HG03060 (cell line): ENCODE data around the gene KLHL6.
"Not testable (repeated sequence)": the region's sequence is repeated elsewhere in the genome, so short reads cannot be mapped to it uniquely, and the experiment has no call there.

ENCODE experiments used
- ATAC-seq: cut with Tn5 transposase; IDR thresholded peaks from one replicate; pipeline ENCODE4 v1.9.1; 2021; ENCODE audit warnings: low read depth, moderate number of reproducible peaks; ENCODE audit not compliant: unreplicated experiment

Gene KLHL6

DNA sequence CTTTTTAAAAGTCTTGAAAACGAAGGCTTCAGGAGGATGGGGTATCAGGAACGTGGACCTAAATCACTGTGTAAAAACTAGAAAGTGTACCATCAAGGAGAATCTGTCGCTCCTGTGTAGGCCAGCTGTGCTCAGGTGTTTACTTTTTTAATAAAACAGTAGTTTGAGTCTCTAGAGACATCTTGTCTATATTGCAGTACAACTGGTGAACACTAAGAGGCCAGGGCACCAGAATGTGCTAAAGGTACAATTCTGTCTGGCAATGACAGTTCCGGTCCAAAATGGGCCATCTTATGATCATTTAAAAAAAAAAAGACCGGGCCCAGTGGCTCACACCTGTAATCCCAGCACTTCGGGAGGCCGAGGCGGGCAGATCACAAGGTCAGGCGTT lies 65.3 kb downstream of the KLHL6 start:
- no peak for ATAC-seq

DNA sequence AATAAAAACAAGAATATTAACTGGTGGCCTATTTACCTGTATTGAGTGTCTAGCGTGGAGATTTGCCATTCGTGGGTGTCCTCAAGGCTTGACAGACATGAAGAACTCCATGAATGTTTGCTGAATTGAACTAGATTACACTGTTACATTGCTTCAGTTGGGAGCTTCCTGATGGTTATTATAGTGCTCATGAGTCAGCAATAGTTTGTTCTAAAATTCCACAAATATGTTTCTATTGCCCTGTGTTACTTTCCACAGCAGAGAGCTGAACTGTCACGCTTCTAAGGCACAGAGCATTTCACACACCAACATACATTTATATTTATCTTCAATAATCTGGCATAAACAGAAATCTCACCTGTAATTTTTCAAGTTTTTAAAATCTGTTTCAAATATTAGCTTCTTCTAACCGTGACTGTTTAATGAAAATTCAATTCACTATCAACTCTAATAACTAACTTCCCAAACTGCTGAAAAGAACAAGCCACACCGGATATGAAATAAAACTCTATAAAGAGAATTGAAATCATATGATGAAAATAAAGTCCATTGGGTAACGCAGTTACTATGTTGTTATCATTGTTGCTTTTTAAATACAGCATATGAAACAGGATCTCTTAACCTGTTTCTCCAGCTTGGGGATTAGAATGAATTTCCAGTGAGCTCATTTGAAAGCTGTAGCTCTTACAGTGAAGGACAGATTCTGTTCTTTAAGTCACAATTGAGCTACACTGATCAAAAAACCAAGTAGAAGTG lies 65.9 kb downstream of the KLHL6 start:
- ATAC-seq: no peak

- no peak for ATAC-seq
These were observed 67.2 kb downstream of the KLHL6 start for GRCh38 chr3:183488343-183488742.

DNA sequence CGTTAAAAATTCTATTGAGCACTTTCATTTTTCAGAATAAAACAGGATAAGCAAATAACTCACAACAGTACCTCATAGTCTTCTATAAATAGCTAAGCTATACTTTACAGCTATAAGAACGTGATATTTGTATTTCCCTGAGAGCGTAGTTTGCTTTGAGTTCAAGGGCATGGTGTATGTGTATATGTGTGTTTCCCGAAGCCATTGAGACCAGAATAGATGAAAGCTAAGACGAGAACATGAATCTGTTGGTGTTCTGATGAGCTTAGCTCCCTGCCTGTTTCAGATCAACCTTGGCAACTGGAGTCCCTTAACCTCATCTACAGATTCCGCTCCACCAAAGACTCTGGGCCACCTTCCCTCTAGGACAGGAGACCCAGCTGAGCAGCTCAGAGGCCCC lies 67.6 kb downstream of the KLHL6 start:
- no peak for ATAC-seq

- ATAC-seq: no peak
These were observed 68.5 kb downstream of the KLHL6 start for GRCh38 chr3:183487016-183487415.

DNA sequence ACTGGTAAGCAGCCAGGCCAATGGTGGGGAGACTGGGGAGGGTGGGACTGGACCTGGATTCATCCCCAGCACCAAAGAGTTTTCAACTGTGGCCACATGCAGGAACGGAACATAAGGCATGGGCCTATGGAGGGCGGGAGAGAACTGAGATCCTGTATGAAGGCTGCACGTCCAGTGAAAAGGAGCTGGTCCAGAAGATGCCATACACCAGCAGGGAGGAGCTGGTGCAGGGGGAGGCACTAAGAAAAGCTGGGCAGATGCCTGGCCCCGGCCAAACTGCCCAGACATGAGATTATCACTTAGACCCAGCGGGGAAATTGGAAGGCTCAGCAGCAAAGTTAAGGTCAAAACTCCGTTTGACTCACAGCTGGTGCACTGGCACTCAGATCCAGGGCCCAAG lies 69.0 kb downstream of the KLHL6 start:
- ATAC-seq: no peak

DNA sequence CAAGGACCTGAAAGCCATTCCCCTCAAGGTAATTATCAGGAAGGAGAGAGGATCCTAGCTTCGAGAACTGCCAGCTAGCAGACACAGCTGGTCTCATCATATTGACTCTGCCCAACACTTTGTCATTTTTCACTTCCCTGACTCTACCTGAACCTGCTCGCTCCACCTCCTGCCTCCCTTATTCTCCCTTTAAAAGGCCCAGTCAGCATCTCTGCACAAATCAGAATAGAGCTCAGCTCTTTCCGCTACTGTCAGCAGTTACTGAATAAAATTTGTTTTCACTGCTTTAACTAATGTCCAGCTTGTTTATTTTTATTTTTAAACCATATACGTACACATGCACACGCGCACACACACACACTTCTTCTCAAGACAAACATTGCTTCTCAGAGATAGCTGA lies 69.9 kb downstream of the KLHL6 start:
- no peak for ATAC-seq

GRCh38 chr3:183485093-183485492 lies 70.4 kb downstream of the KLHL6 start:
- no peak for ATAC-seq

- no peak for ATAC-seq
These were observed 71.0 kb downstream of the KLHL6 start for GRCh38 chr3:183484431-183485075.

DNA sequence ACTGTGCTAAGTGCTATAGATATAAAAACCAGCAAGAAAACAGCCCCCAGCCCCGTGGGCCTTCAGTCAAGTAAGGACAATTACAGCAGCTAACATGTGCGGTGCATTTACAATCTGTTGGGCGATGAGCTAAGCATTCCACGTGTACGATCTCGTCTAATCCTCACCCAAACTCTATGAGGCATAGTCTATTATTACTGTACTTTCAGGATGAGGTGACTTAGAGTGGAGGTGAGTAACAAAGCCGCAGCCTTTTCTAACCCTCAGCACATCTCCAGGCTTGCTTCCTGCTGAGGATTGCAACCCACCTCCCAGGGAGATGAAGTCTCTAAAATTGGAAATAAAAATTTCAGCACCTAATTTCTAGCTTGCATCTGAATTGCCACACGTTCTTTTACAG lies 73.9 kb downstream of the KLHL6 start:
- no peak for ATAC-seq

GRCh38 chr3:183478501-183478900 lies 77.0 kb downstream of the KLHL6 start:
- no peak for ATAC-seq

DNA sequence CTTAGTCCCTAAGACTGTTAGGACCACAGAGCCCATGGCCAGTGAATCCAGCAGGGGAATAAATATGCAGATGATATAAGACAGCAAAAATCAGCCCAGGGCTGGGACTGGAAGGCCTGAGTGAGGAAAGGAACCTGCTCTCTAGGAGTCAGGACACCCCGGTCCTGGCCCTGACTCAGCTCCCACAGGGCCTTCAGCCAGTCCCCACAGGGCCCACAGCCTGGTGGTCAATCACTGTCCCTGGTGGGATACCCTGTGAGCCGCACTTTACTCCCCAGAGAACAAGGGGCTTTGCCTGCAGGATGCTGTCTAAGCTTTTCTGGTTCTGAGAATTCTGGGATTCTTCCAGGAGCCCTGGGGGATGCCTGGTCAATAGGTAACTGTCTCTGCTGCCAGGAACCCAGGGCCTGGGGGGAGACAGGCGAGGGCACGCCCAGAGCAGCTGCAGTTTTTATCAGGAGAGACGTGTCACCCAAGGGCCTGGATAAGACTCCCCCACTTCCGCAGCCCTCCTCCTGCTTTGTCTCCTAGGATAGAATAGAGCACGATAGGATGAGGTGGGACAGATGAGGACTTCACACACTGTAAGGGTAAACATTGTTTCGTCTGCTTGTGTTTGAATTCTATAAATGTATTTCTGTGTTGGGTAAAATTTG lies 77.6 kb downstream of the KLHL6 start:
- no peak for ATAC-seq

GRCh38 chr3:183475764-183476162 lies 79.7 kb downstream of the KLHL6 start:
- not testable (repeated sequence) for ATAC-seq

DNA sequence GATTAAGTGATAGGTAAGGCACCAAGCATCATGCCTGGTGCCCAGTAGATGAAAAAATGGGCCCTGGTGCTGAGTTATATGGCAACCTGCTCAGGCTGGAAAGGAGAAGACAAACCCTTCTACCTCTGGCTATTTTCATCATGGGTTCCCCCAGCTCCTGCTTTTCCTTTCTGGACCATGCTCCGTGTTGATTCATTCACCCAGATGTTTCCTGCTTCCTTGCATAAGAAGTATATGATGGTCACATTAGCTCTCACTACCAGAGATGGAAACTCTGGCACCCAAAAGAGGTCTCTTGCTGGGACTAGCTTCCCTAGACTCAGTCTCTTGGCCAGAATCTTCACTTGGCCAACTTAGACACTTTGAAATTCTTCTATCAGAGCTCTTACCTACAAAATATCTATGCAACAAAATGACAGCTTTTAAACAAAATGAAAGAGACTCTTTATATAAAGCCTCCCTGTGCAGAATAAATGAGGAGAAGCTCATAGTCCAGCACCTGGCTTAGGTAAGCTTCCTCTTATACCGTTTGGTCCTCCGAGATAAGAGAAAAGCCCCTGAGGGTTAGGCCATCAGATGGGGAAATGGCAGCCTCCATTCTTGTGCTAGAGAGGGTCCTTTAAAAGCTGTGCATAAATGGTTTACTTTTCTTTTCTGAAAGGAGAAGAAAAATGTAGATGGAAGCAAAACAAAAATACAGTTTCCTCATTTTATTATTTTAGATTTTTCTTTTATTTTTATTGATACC lies 80.3 kb downstream of the KLHL6 start:
- no peak for ATAC-seq

DNA sequence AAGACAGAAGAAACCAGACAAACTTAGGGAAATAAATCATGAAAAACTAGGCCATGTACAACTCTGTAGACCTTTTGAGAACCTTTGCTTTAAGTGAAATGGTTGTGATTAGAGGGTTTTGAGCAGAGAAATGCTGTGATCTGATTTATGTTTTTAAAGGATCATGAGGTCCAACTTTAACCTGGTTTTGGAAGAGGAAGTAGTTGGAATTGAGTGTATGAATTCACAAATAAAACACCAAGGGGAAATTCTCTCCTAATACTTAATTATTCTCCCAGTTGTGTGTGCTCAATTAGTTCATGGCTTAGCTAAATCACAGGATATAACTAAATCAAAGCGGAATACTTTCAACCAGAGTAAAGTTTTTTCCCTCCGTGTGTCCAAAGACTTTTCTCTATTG lies 81.5 kb downstream of the KLHL6 start:
- ATAC-seq: no peak

- no peak for ATAC-seq
These were observed 83.4 kb downstream of the KLHL6 start for GRCh38 chr3:183472155-183472554.

DNA sequence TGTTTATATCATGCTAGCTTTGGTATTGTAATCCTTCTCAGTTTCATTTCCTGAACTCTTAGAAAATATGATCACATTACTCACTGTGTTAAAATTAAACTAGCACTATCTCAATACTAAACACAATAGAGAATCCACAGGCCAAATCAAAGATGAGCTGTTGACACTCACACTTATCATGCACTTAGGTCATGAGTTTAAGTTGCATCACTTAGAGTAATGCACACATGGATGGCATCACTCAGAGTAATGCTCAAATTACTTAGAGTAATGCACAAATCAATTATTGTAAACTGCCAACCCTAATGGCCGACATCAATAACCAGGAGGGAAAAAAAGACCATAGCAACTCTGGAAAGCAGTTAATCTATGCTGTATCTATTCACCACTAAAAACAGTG lies 87.1 kb downstream of the KLHL6 start:
- no peak for ATAC-seq

GRCh38 chr3:183466575-183466974 lies 88.9 kb downstream of the KLHL6 start:
- ATAC-seq: no peak

- ATAC-seq: not testable (repeated sequence)
These were observed 89.8 kb downstream of the KLHL6 start for GRCh38 chr3:183465710-183466109.

- ATAC-seq: no peak
These were observed 91.0 kb downstream of the KLHL6 start for GRCh38 chr3:183464480-183464879.
